HepG2 (cell line): Measurements from ENCODE around the gene ASB16. TPM values are rescaled to one million over a fixed set of nuclear protein-coding genes. Genes with fewer than 3 reads are reported as not detected.

Experiments used
- ARHGAP35 ChIP-seq: sonication (generic); formaldehyde crosslinking; IDR thresholded peaks from 2 replicates; pipeline ENCODE4 v1.9.0; 2022; ENCODE audit warnings: mild to moderate bottlenecking, inconsistent platforms, moderate library complexity, missing genetic modification reagents, borderline replicate concordance
- ATF2 ChIP-seq: sonication (generic); formaldehyde crosslinking; IDR thresholded peaks from 2 replicates; pipeline ENCODE4 v1.4.0; 2020; ENCODE audit warnings: missing genetic modification reagents
- CBX5 ChIP-seq: sonication (generic); formaldehyde crosslinking; IDR thresholded peaks from 2 replicates; pipeline ENCODE4 v1.4.0; 2020; ENCODE audit warnings: missing genetic modification reagents, borderline replicate concordance
- GABPB1 ChIP-seq: IDR thresholded peaks from 2 replicates; pipeline ENCODE4 v1.6.1; 2016; ENCODE audit warnings: mild to moderate bottlenecking, missing genetic modification reagents, moderate library complexity, missing compliant biosample characterization
- HIVEP1 ChIP-seq: sonication (generic); formaldehyde crosslinking; IDR thresholded peaks from 2 replicates; pipeline ENCODE4 v1.4.0; 2020; ENCODE audit warnings: mild to moderate bottlenecking, missing genetic modification reagents
- HMG20B ChIP-seq: conservative IDR thresholded peaks from 2 replicates; pipeline ENCODE4 v1.6.1; 2016; ENCODE audit warnings: missing genetic modification reagents, missing compliant biosample characterization
- HNRNPL ChIP-seq: fragments of 200-400 bp; formaldehyde crosslinking; IDR thresholded peaks from 2 replicates; pipeline ENCODE4 v1.6.1; 2017; ENCODE audit warnings: mild to moderate bottlenecking, low read depth, low read length
- HOXA3 ChIP-seq: sonication (generic); formaldehyde crosslinking; IDR thresholded peaks from 2 replicates; pipeline ENCODE4 v1.5.0; 2020; ENCODE audit warnings: missing genetic modification reagents
- KDM2A ChIP-seq: sonication (generic); formaldehyde crosslinking; IDR thresholded peaks from 2 replicates; pipeline ENCODE4 v1.4.0; 2020; ENCODE audit warnings: low read depth, missing genetic modification reagents, borderline replicate concordance
- MIXL1 ChIP-seq: IDR thresholded peaks from 2 replicates; pipeline ENCODE4 v1.6.1; 2016
- MXD4 ChIP-seq: IDR thresholded peaks from 2 replicates; pipeline ENCODE4 v1.6.1; 2016; ENCODE audit warnings: mild to moderate bottlenecking, missing biosample characterization, missing genetic modification reagents
- RFX1 ChIP-seq: fragments of 450-650 bp; IDR thresholded peaks from 2 replicates; pipeline ENCODE4 v1.6.1; 2017
- RNF219 ChIP-seq: sonication (generic); formaldehyde crosslinking; IDR thresholded peaks from 2 replicates; pipeline ENCODE4 v1.5.0; 2020; ENCODE audit warnings: mild to moderate bottlenecking, missing genetic modification reagents
- SOX6 ChIP-seq, 2 experiments: fragments of 450-650 bp in 1 of 2; sonication (generic) in 1 of 2; formaldehyde crosslinking in 1 of 2; IDR thresholded peaks; 2 replicates each; pipeline versions ENCODE4 v1.4.0 to v1.6.1; 2017 to 2020; ENCODE audit warnings: antibody characterized with exemption in 1 of 2, mild to moderate bottlenecking in 1 of 2, missing genetic modification reagents in 1 of 2
- U2AF1 ChIP-seq: fragments of 200-400 bp; formaldehyde crosslinking; optimal IDR thresholded peaks from 2 replicates; pipeline ENCODE3; 2017; ENCODE audit warnings: mild to moderate bottlenecking, low read depth, low read length
- ZNF333 ChIP-seq: sonication (generic); formaldehyde crosslinking; IDR thresholded peaks from 2 replicates; pipeline ENCODE4 v1.4.0; 2020; ENCODE audit warnings: mild to moderate bottlenecking, missing genetic modification reagents, borderline replicate concordance
- ZNF567 ChIP-seq: sonication (generic); formaldehyde crosslinking; IDR thresholded peaks from 2 replicates; pipeline ENCODE4 v1.8.1; 2023; ENCODE audit warnings: mild to moderate bottlenecking, missing genetic modification reagents, borderline replicate concordance
- ZNF720 ChIP-seq: sonication (generic); formaldehyde crosslinking; IDR thresholded peaks from 2 replicates; pipeline ENCODE4 v1.4.0; 2020; ENCODE audit warnings: missing genetic modification reagents
- ZNF777 ChIP-seq: sonication (generic); formaldehyde crosslinking; IDR thresholded peaks from 2 replicates; pipeline ENCODE4 v1.4.0; 2020; ENCODE audit warnings: missing genetic modification reagents
- ZNF883 ChIP-seq: sonication (generic); formaldehyde crosslinking; IDR thresholded peaks from 2 replicates; pipeline ENCODE4 v1.5.1; 2020; ENCODE audit warnings: mild to moderate bottlenecking, missing genetic modification reagents; ENCODE audit errors: not compliant biosample characterization
- ZSCAN25 ChIP-seq: sonication (generic); formaldehyde crosslinking; IDR thresholded peaks from 2 replicates; pipeline ENCODE4 v1.8.0; 2022; ENCODE audit warnings: mild to moderate bottlenecking, missing genetic modification reagents
- polyA plus RNA-seq, 8 experiments: library from polyadenylated mRNA; depleted of rRNA in 3 of 8; stranded (reverse) in 7 of 8; unstranded in 1 of 8; fragments of >200 nt; fragmentation: Illumina TruSeq in 4 of 8; extraction: Trizol in 4 of 8; gene quantifications; 2 replicates each; pipeline versions ENCODE4 v1.2.1 to v1.2.3, GENCODE V29; 2011 to 2016; ENCODE audit warnings: low read depth in 4 of 8, missing spikeins in 1 of 8, mixed read lengths in 1 of 8; ENCODE audit not compliant: insufficient read depth in 1 of 8
- total RNA-seq, 5 experiments: library from RNA; depleted of rRNA; stranded (reverse); fragments of >200 nt; fragmentation: Illumina TruSeq; extraction: Trizol; gene quantifications; 2 replicates each; pipeline ENCODE4 v1.2.3, GENCODE V29; 2016; ENCODE audit warnings: low read depth in 1 of 5
- TF ChIP-seq, protein P1 (sequence below): sonication (generic); formaldehyde crosslinking; IDR thresholded peaks from 2 replicates; pipeline ENCODE4 v1.9.0; 2021; ENCODE audit warnings: missing genetic modification reagents, borderline replicate concordance
- TF ChIP-seq, protein P2 (sequence below): sonication (generic); formaldehyde crosslinking; IDR thresholded peaks from 2 replicates; pipeline ENCODE4 v1.5.0; 2020; ENCODE audit warnings: mild to moderate bottlenecking, low read depth, missing genetic modification reagents, borderline replicate concordance

The ASB16 gene
- total and polyA plus RNA-seq, 2 of the 13 experiments (the other 11 are each of a cell fraction or from before 2014, with no cell fraction given) = 0.07 TPM; not detected in 1

DNA sequence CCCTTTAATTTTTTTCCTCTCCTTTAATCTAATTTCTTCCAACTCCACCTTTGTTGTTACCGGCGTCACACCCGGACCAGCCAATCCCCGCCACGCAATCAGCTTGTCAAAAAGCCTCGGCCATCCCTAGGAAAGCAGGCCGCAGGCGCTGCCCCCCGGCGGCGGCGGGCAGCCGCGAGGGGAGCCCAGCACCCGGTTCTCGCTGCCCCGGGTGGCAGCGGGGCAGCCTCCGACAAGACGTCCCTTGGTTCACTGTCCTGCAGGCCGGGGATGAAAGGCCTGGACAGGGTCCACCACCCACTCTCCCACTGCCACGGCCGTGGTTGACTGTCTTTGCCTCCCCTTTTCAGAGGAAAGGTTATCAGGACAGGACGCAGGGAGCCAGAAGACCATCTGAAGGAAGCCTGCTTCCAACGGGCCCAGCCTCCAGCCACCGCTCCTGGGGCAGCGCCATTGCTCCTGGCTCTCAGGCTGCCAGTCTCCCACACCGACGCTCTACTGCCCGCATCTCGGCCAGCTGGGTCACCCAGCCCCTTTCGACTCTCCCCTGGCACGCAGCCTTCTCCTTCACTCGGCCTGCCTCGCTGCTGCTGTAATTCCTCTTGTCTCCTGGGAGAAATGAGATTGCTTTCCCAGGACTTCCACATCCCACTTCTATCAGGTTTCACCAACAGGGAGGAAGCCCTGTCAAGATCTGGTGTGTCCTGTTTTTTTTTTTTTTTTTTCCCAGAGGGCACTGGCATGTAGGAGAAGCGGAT is 51.8 kb downstream of the ASB16 start (continued):
- TF ChIP-seq, protein P1, sequence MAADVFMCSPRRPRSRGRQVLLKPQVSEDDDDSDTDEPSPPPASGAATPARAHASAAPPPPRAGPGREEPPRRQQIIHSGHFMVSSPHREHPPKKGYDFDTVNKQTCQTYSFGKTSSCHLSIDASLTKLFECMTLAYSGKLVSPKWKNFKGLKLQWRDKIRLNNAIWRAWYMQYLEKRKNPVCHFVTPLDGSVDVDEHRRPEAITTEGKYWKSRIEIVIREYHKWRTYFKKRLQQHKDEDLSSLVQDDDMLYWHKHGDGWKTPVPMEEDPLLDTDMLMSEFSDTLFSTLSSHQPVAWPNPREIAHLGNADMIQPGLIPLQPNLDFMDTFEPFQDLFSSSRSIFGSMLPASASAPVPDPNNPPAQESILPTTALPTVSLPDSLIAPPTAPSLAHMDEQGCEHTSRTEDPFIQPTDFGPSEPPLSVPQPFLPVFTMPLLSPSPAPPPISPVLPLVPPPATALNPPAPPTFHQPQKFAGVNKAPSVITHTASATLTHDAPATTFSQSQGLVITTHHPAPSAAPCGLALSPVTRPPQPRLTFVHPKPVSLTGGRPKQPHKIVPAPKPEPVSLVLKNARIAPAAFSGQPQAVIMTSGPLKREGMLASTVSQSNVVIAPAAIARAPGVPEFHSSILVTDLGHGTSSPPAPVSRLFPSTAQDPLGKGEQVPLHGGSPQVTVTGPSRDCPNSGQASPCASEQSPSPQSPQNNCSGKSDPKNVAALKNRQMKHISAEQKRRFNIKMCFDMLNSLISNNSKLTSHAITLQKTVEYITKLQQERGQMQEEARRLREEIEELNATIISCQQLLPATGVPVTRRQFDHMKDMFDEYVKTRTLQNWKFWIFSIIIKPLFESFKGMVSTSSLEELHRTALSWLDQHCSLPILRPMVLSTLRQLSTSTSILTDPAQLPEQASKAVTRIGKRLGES (CRISPR knock-in tag) = no peak
- TF ChIP-seq ZNF720 (CRISPR knock-in tag) = no peak
- peak; percentile 52; the same call in 1 of the 2 replicates for TF ChIP-seq CBX5 (CRISPR knock-in tag)
- TF ChIP-seq, protein P2, sequence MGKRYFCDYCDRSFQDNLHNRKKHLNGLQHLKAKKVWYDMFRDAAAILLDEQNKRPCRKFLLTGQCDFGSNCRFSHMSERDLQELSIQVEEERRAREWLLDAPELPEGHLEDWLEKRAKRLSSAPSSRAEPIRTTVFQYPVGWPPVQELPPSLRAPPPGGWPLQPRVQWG (CRISPR knock-in tag) = no peak
- TF ChIP-seq HIVEP1 = peak; percentile 14; the same call in 1 of the 2 replicates
- TF ChIP-seq RNF219 (CRISPR knock-in tag) = no peak
- peak; percentile 45; the same call in 1 of the 2 replicates for TF ChIP-seq ZSCAN25 (CRISPR knock-in tag)
- no peak for TF ChIP-seq MXD4 (CRISPR knock-in tag)
- peak; percentile 93 for TF ChIP-seq HNRNPL
- 0 out of 2 replicates have a peak, but pooled peaks have one; percentile 59 for TF ChIP-seq ZNF333
- TF ChIP-seq U2AF1 = peak; percentile 23
- no peak; the same call in 1 of the 2 replicates for TF ChIP-seq ATF2 (CRISPR knock-in tag)
- no peak for TF ChIP-seq RFX1
- TF ChIP-seq ZNF567 (CRISPR knock-in tag) = no peak
- peak; percentile 72; the same call in 1 of the 2 replicates for TF ChIP-seq KDM2A (CRISPR knock-in tag)
- TF ChIP-seq SOX6 (IDR thresholded peaks at IDR 0.05) = no peak
- TF ChIP-seq SOX6 (CRISPR knock-in tag; IDR thresholded peaks at IDR 0.05) = 0 out of 2 replicates have a peak, but pooled peaks have one; percentile 32
- no peak for TF ChIP-seq MIXL1
- no peak for TF ChIP-seq HMG20B
- peak; percentile 49; the same call in 1 of the 2 replicates for TF ChIP-seq ZNF777
- peak; percentile 45; the same call in 1 of the 2 replicates for TF ChIP-seq HOXA3 (CRISPR knock-in tag)
- TF ChIP-seq ARHGAP35 (CRISPR knock-in tag) = no peak
- peak; percentile 67; the same call in 1 of the 2 replicates for TF ChIP-seq GABPB1
- peak; percentile 25 for TF ChIP-seq ZNF883
